Esophagus squamous epithelium (tissue), 4 donors: ENCODE results near the gene NID2.

Experiments used
- POLR2A ChIP-seq, 4 donors: fragments of 450-650 bp; IDR thresholded peaks; one replicate each; pipeline ENCODE4 v1.6.1; 2017; ENCODE audit warnings: antibody characterized with exemption in 4 of 4, mild to moderate bottlenecking in 4 of 4, moderate library complexity in 3 of 4
- TF ChIP-seq, protein P1 (sequence below), 6 experiments: fragments of 450-650 bp in 4 of 6; fragments of 200-600 bp in 2 of 6; sonication (generic) in 2 of 6; IDR thresholded peaks; one replicate each; pipeline ENCODE4 v1.5.1; 2016 to 2019; ENCODE audit warnings: antibody characterized with exemption in 6 of 6, mild to moderate bottlenecking in 4 of 6, moderate library complexity in 4 of 6

DNA sequence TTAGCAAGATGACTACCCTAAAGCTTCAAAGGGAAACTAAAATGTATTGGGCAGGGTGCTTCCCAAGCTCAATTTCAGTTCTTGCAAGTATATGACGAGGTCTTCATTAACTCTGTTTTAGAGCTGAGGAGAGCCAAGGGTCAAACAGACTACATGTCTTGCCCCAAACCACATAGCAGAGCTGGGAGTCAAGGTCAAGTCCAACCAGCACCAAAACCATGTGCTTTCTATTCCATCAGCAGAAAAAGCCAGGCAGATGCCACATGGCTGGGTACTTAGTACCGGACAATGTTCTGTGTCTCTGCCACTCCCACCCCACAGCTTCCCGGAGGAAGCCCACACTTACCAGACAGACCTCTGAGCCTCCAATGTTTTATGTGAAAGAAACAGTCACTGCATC, 17.6 kb downstream of the NID2 start:
- TF ChIP-seq, protein P1, sequence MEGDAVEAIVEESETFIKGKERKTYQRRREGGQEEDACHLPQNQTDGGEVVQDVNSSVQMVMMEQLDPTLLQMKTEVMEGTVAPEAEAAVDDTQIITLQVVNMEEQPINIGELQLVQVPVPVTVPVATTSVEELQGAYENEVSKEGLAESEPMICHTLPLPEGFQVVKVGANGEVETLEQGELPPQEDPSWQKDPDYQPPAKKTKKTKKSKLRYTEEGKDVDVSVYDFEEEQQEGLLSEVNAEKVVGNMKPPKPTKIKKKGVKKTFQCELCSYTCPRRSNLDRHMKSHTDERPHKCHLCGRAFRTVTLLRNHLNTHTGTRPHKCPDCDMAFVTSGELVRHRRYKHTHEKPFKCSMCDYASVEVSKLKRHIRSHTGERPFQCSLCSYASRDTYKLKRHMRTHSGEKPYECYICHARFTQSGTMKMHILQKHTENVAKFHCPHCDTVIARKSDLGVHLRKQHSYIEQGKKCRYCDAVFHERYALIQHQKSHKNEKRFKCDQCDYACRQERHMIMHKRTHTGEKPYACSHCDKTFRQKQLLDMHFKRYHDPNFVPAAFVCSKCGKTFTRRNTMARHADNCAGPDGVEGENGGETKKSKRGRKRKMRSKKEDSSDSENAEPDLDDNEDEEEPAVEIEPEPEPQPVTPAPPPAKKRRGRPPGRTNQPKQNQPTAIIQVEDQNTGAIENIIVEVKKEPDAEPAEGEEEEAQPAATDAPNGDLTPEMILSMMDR (IDR thresholded peaks at IDR 0.05), result no peak
- TF ChIP-seq POLR2A (IDR thresholded peaks at IDR 0.05), result no peak
